GM19099 (cell line): ENCODE results near the gene PCNT.

Experiments used
- POLR2A ChIP-seq: IDR thresholded peaks from 3 replicates; pipeline ENCODE4 v1.6.1; 2011; ENCODE audit warnings: low read depth; ENCODE audit not compliant: insufficient read length; ENCODE audit errors: extremely low read depth

PCNT gene

DNA sequence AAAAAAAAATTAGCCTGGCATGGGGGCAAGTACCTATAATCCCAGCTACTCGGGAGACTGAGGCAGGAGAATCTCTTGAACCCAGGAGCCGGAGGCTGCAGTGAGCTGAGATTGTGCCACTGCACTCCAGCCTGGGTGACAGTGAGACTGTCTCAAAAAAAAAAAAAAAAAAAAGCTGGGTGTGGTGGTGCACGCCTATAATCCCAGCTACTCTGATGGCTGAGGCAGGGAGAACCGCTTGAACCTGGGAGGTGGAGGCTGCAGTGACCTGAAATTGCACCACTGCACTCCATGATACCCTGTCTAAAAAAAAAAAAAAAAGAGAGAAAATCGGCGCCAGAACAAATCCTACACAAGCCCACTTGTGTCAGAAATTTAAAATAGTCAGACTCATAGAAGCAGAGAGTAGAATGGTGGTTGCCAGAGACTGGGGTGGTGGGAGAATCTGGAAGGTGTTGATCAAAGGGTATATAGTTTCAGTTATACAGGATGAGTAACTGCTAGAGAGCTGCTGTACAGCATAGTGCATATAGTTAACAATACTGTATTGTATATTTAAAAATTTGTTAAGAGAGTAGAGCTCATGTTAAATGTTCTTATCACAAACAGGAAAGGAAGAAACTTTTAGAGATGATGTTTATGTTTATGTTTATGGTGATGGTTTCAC, 144.3 kb downstream of the PCNT start:
- no peak for TF ChIP-seq POLR2A

DNA sequence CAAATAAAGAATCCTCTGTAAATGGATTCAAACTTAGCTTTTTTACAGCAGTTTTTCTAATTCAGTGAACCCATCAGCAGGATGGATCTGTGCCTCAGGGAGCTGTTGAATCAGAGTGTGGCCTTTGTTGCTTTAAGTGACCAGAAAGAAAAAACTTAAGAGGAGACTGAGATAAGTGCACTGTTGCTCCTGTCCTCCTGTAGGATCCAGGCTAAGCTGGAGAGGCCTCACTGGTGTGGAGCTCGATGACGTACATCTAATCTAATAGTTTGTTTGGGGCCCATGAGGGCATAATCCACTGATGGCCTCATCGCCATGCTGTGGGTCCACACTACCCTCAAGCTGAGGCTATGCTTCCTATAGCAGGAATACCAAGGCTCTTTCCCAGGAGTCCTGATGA, 145.3 kb downstream of the PCNT start:
- no peak for TF ChIP-seq POLR2A

GRCh38 chr21:46471514-46471913, 147.6 kb downstream of the PCNT start:
- no peak for TF ChIP-seq POLR2A

- TF ChIP-seq POLR2A, result no peak
Measured at GRCh38 chr21:46472246-46472645, 148.3 kb downstream of the PCNT start.

GRCh38 chr21:46474382-46474781, 150.4 kb downstream of the PCNT start:
- TF ChIP-seq POLR2A, result no peak

DNA sequence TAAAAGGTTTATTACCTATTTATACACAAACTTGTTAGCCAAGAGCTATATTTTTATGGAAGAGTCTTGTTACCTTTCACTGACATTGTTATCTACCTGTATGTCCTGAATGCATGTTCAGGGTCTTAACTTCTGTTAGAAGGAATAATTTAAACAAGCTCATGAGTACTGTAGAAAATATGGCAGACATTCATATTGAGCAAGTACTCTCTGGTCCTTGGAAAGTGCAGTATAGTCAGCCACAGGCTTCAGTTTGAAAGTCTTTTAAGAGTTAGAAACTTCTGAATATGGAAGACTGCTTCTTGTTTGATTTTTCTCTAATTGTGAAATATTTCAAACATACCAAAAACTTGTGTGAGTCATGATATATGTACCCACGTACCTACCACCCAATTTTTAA, 151.3 kb downstream of the PCNT start:
- no peak for TF ChIP-seq POLR2A

DNA sequence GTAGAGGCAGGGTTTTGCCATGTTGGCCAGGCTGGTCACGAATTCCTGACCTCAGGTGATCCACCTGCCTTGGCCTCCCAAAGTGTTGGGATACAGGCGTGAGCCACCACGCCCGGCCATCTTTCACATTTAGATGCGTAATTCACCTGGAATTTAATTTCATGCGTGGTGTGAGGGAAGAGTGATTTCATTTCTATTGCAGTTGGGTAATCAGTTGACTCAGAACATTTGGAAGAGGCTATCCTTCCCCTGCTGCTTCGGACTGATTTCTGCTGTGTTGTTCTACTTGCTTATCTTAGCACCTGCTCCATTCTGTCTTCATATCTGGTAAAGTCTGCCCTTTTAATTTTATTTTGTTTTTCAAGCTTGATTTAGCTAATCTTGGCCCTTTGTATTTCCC, 153.8 kb downstream of the PCNT start:
- TF ChIP-seq POLR2A, result no peak

- TF ChIP-seq POLR2A, result no peak
Measured at GRCh38 chr21:46478910-46479309, 155.0 kb downstream of the PCNT start.

DNA sequence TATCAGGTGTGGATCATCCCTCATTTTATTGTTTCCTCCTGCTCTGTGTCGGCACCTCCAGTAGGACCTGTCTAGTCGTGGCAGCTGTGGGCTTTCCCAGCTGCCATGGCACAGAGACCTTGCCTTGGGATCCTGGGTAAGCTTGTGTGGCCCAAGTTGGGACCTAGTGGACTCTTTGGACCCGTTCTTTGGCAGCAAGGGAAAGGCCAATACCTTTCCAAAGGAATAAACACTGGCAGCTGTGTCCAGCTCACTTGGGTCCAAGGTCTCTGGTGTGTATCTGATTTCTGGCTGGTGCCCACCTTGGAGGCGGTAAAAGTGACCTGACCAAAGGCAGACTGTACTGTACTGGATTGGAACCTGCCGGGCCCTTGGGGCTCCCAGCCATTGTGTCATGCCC, 156.5 kb downstream of the PCNT start:
- no peak for TF ChIP-seq POLR2A

- TF ChIP-seq POLR2A, result no peak
Measured at GRCh38 chr21:46482225-46482845, 158.4 kb downstream of the PCNT start.

- TF ChIP-seq POLR2A, result no peak
Measured at GRCh38 chr21:46482846-46483231, 158.9 kb downstream of the PCNT start.

DNA sequence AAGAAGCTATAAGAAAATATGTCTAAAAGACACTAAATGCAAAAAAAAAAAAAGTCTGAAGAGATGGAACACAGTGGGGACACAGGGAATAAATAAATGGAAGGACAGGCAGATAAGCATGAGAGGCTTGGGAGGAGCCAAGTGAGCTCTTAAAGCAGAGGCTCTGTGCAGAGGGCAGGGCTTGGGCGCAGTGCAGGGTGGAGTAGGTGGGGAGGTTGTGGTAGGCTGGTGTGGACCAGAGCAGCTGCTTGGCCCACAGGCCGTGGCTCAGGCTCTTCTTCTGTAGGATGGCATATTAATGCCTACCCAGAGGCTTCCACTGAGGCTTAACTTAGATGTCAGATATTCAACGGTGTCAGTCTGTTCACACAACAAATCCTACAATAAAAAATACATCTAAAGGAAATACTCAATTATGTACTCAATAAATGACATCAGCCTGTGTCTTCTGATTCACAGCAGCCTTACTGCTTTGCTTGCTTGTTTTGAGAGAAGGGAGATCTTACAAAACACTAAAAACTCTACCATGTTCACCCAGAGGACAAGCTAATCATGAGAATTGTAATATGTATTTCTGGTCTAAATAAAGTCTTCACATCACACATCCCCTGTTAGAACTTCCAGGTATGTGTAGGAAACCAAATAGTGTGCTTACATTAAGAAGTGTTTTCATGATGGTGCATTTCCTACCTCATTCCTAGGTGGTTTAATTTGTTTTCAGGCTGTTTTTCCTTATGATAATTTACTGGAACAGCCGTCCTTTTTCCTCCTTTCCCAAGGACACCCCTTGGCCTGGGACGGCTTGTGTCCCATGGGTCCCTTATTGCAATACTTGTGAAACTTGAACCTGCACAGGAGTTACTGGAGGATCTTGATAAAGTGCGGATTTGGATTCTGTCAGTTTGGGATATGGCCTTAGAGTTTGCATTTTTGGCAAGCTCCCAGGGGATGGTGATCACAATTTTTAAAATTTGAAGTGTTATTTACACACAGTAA, 159.6 kb downstream of the PCNT start:
- no peak for TF ChIP-seq POLR2A

DNA sequence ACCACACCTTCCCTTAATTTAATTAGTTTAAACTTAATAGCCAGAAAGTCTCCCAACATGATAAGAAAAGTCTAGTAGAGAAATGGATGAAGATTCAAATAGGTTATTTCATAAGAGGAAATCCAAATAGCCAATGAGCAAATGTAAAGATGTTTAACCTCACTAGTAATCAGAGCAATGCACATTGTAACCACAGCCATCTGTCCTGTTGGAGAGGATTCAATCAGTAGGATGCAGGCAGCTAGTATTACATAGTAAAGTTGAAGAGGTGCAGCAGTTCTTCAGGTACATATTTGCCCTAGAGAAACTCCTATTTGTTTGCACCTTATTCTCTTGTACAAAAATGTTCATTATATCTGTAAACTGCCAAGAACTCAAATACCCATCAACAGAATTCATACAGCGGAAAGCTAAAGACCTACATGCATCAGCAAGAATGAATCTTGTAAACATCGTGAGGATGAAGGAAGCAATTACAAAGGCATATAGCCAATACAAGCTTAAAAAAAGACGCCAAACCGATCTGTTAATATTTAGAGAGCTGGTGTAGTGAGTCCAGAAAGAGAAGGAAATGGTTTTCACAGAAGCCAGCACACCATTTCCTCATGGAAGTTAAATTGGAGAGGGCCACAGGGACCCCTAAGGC, 162.6 kb downstream of the PCNT start:
- TF ChIP-seq POLR2A, result no peak

GRCh38 chr21:46489162-46489663, 165.3 kb downstream of the PCNT start:
- no peak for TF ChIP-seq POLR2A

- no peak for TF ChIP-seq POLR2A
Measured at GRCh38 chr21:46489800-46490199, 165.8 kb downstream of the PCNT start.
